HEK293 (cell line): ENCODE data around the gene EMD.

Experiments
- CTCF ChIA-PET: fragments of 350-600 bp; formaldehyde crosslinking; extraction: SDS; loops from one replicate; lab custom pipeline; 2021; ENCODE audit warnings: antibody characterized with exemption; lab: Yijun Ruan, JAX
- POLR2A ChIA-PET: fragments of 300-600 bp; formaldehyde crosslinking; extraction: SDS; loops from one replicate; lab custom pipeline; 2020; ENCODE audit warnings: antibody characterized with exemption, inconsistent platforms; lab: Yijun Ruan, JAX
- H3K27ac ChIP-seq: fragments of 200-500 bp; sonication (Bioruptor generic); 2 replicates; pipeline ENCODE4 v1.5.1; 2014; ENCODE audit warnings: low read depth, low read length, control low read depth, inconsistent platforms; ENCODE audit errors: extremely low read depth
- H3K36me3 ChIP-seq, 2 experiments: fragments of 200-500 bp in 1 of 2; sonication (Bioruptor generic) in 1 of 2; 1 replicate in 1 of 2; 2 replicates in 1 of 2; pipeline ENCODE4 v1.5.1; 2014 to 2017; ENCODE audit warnings: inconsistent platforms in 2 of 2, low read length in 2 of 2; ENCODE audit not compliant: control insufficient read depth in 2 of 2, insufficient read depth in 1 of 2
- H3K4me1 ChIP-seq: fragments of 200-500 bp; sonication (Bioruptor generic); 2 replicates; pipeline ENCODE4 v1.5.1; 2014; ENCODE audit warnings: mild to moderate bottlenecking, low read length, inconsistent platforms; ENCODE audit not compliant: control insufficient read depth, insufficient read depth
- H3K4me3 ChIP-seq: 2 replicates; pipeline ENCODE4 v1.5.1; 2011; ENCODE audit warnings: low read depth, mild to moderate bottlenecking, control low read depth, low read length, moderate library complexity
- H3K9me3 ChIP-seq: fragments of 200-500 bp; sonication (Bioruptor generic); 2 replicates; pipeline ENCODE4 v1.5.1; 2014; ENCODE audit warnings: low read depth, low read length, inconsistent platforms; ENCODE audit not compliant: control insufficient read depth, insufficient read depth
- GLI2 ChIP-seq: fragments of 450-650 bp; formaldehyde crosslinking; IDR thresholded peaks from 2 replicates; pipeline ENCODE4; 2017; ENCODE audit warnings: missing biosample characterization, missing genetic modification characterization, low read depth, borderline replicate concordance
- HIC1 ChIP-seq: fragments of 450-650 bp; formaldehyde crosslinking; IDR thresholded peaks from 2 replicates; pipeline ENCODE4 v1.5.1; 2016; ENCODE audit warnings: missing biosample characterization, missing genetic modification characterization
- KLF16 ChIP-seq: fragments of 450-650 bp; formaldehyde crosslinking; IDR thresholded peaks from 2 replicates; pipeline ENCODE4 v1.5.1; 2017; ENCODE audit warnings: missing biosample characterization, missing genetic modification characterization
- MEIS1 ChIP-seq: sonication (generic); formaldehyde crosslinking; IDR thresholded peaks from 2 replicates; pipeline ENCODE4 v1.8.1; 2022; ENCODE audit warnings: missing genetic modification reagents, mild to moderate bottlenecking, borderline replicate concordance
- SALL2 ChIP-seq: fragments of 450-650 bp; formaldehyde crosslinking; IDR thresholded peaks from 2 replicates; pipeline ENCODE4 v1.5.0; 2017; ENCODE audit warnings: missing biosample characterization, mild to moderate bottlenecking, missing genetic modification characterization, borderline replicate concordance
- ZBTB21 ChIP-seq: fragments of 450-650 bp; formaldehyde crosslinking; IDR thresholded peaks from 2 replicates; pipeline ENCODE4 v1.5.1; 2017; ENCODE audit warnings: missing biosample characterization, missing genetic modification characterization
- ZFP41 ChIP-seq: fragments of 450-650 bp; formaldehyde crosslinking; IDR thresholded peaks from 2 replicates; pipeline ENCODE4 v1.5.1; 2016; ENCODE audit warnings: missing biosample characterization, missing genetic modification characterization, borderline replicate concordance
- ZIC2 ChIP-seq: fragments of 450-650 bp; formaldehyde crosslinking; IDR thresholded peaks from 2 replicates; pipeline ENCODE4 v1.5.1; 2016; ENCODE audit warnings: missing biosample characterization, missing genetic modification characterization
- ZNF174 ChIP-seq: fragments of 450-650 bp; formaldehyde crosslinking; IDR thresholded peaks from 2 replicates; pipeline ENCODE4 v1.5.0; 2017; ENCODE audit warnings: missing biosample characterization, mild to moderate bottlenecking, missing genetic modification characterization
- ZNF184 ChIP-seq: fragments of 450-650 bp; IDR thresholded peaks from 2 replicates; pipeline ENCODE4 v1.5.1; 2018; ENCODE audit warnings: missing biosample characterization, mild to moderate bottlenecking, missing genetic modification characterization
- ZNF211 ChIP-seq: fragments of 450-650 bp; formaldehyde crosslinking; IDR thresholded peaks from 2 replicates; pipeline ENCODE4 v1.5.1; 2016; ENCODE audit warnings: low read depth, missing biosample characterization, missing genetic modification characterization
- ZNF23 ChIP-seq: fragments of 450-650 bp; formaldehyde crosslinking; IDR thresholded peaks from 2 replicates; pipeline ENCODE4 v1.5.1; 2016; ENCODE audit warnings: missing biosample characterization, missing genetic modification characterization, borderline replicate concordance
- ZNF354C ChIP-seq: fragments of 450-650 bp; formaldehyde crosslinking; IDR thresholded peaks from 2 replicates; pipeline ENCODE4 v1.5.1; 2016; ENCODE audit warnings: missing biosample characterization, missing genetic modification characterization, low read depth, borderline replicate concordance
- ZNF433 ChIP-seq: fragments of 450-650 bp; formaldehyde crosslinking; IDR thresholded peaks from 2 replicates; pipeline ENCODE4 v1.5.1; 2016; ENCODE audit warnings: missing biosample characterization, missing genetic modification characterization, low read depth
- ZNF521 ChIP-seq: fragments of 450-650 bp; formaldehyde crosslinking; IDR thresholded peaks from 2 replicates; pipeline ENCODE4 v1.5.1; 2017; ENCODE audit warnings: missing biosample characterization, mild to moderate bottlenecking, missing genetic modification characterization
- ZNF555 ChIP-seq: fragments of 450-650 bp; formaldehyde crosslinking; conservative IDR thresholded peaks from 2 replicates; pipeline ENCODE4 v1.5.1; 2017; ENCODE audit warnings: missing biosample characterization, mild to moderate bottlenecking, missing genetic modification characterization, inconsistent platforms
- ZNF639 ChIP-seq: fragments of 450-650 bp; formaldehyde crosslinking; IDR thresholded peaks from 2 replicates; pipeline ENCODE4 v1.5.1; 2016; ENCODE audit warnings: missing biosample characterization, missing genetic modification characterization
- ZNF645 ChIP-seq: fragments of 450-650 bp; formaldehyde crosslinking; IDR thresholded peaks from 2 replicates; pipeline ENCODE4; 2016; ENCODE audit warnings: missing biosample characterization, missing genetic modification characterization
- ZNF654 ChIP-seq: fragments of 450-650 bp; formaldehyde crosslinking; IDR thresholded peaks from 2 replicates; pipeline ENCODE4 v1.5.1; 2016; ENCODE audit warnings: low read depth, missing biosample characterization, missing genetic modification characterization
- ZNF837 ChIP-seq: fragments of 450-650 bp; formaldehyde crosslinking; IDR thresholded peaks from 2 replicates; pipeline ENCODE4 v1.5.1; 2016; ENCODE audit warnings: missing biosample characterization, missing genetic modification characterization
- ZSCAN23 ChIP-seq: fragments of 450-650 bp; formaldehyde crosslinking; IDR thresholded peaks from 2 replicates; pipeline ENCODE4 v1.5.1; 2016; ENCODE audit warnings: missing biosample characterization, missing genetic modification characterization

The EMD gene

GRCh38 chrX:154365052-154365600, 14.0 kb upstream of the EMD start:
- CTCF ChIA-PET = interaction anchor here (0.6 kb wide), 3 partner anchors 17 to 431 kb away, joined by 3 read pairs; partner anchors contain the start of gene RPL10
- no peak overlapping the region for H3K27ac ChIP-seq
- POLR2A ChIA-PET = interaction anchor here (1.1 to 1.9 kb wide), 5 partner anchors 8 to 17 kb away, joined by 3 to 7 read pairs (median 4); partner anchors contain the start of genes EMD and FLNA

GRCh38 chrX:154365997-154366665, 13.0 kb upstream of the EMD start:
- H3K4me1 ChIP-seq = 0 out of 2 replicates have a peak, but pooled peaks cover 4% of the 10 kb centered on the region
- POLR2A ChIA-PET = interaction anchor here (1.1 to 1.9 kb wide), 5 partner anchors 7 to 18 kb away, joined by 3 to 7 read pairs (median 4); partner anchors contain the start of genes EMD and FLNA
- CTCF ChIA-PET = interaction anchor here (0.6 kb wide), 1 partner anchor 44 kb away, joined by 3 read pairs; no protein-coding TSS in a partner anchor
- no peak overlapping the region for H3K27ac ChIP-seq
- no peaks in the 10 kb centered on the region for H3K9me3 ChIP-seq
- H3K36me3 ChIP-seq = peaks cover 15 to 84% of the 10 kb centered on the region in 2 experiments; a peak in 2 of 3 replicates
- TF ChIP-seq SALL2 (no peak), ZIC2 (tag by site-specific recombination) (peak; percentile 10)
- H3K4me3 ChIP-seq = no peak overlapping the region

More at GRCh38 chrX:154365052-154365600, 14.0 kb upstream of the EMD start:
- Histone ChIP-seq H3K36me3 (peaks cover 15 to 91% of the 10 kb centered on the region in 2 experiments; a peak in 2 of 3 replicates), H3K9me3 (no peaks in the 10 kb centered on the region), H3K4me1 (0 out of 2 replicates have a peak, but pooled peaks cover 4% of the 10 kb centered on the region), H3K4me3 (no peak overlapping the region)
- TF ChIP-seq ZSCAN23 (tag by site-specific recombination) (no peak), ZBTB21 (tag by site-specific recombination) (no peak), ZNF174 (tag by site-specific recombination) (no peak), ZNF654 (no peak), KLF16 (tag by site-specific recombination) (no peak), ZNF23 (tag by site-specific recombination) (no peak), ZNF354C (tag by site-specific recombination) (no peak), ZNF433 (no peak), ZNF521 (tag by site-specific recombination) (no peak), ZNF639 (no peak), ZNF555 (tag by site-specific recombination) (no peak), ZNF837 (tag by site-specific recombination) (no peak), ZNF211 (tag by site-specific recombination) (no peak), HIC1 (tag by site-specific recombination) (no peak), ZNF184 (no peak), MEIS1 (no peak), GLI2 (no peak), ZFP41 (tag by site-specific recombination) (no peak), ZNF645 (tag by site-specific recombination) (no peak)
